ENCODE measurements around the gene SYNE2. TPM values are rescaled to one million over a fixed set of nuclear protein-coding genes. Genes with fewer than 3 reads are reported as not detected.

The SYNE2 gene
- total RNA-seq, 1 experiment from 2014 or later, result 67.4 TPM

GRCh38 chr14:63878792-63879191 lies 26.0 kb downstream of the SYNE2 start:
- no TSS peak for BruUV-seq (replicated peaks)

GRCh38 chr14:63881926-63882325 lies 29.1 kb downstream of the SYNE2 start:
- CTCF ChIA-PET, result no interaction called here
- no peaks in the 10 kb centered on the region for H3K27me3 Mint-ChIP-seq (ENCODE audit: insufficient read depth, unreplicated experiment)
- POLR2A ChIA-PET, result interaction anchor here (0.6 to 1.5 kb wide), 4 partner anchors 12 to 114 kb away, joined by 3 to 4 read pairs (median 3); no protein-coding TSS in a partner anchor
- no peak for TF ChIP-seq CTCF (IDR thresholded peaks at IDR 0.05; ENCODE audit: unreplicated experiment)
- no peaks in the 10 kb centered on the region for H3K36me3 Mint-ChIP-seq (ENCODE audit: insufficient read depth, unreplicated experiment)
- intact Hi-C loops (cut with micrococcal nuclease), result no loop called here
- no peak for DNase-seq (ENCODE audit: unreplicated experiment)
- H3K27ac Mint-ChIP-seq (ENCODE audit: low read depth, unreplicated experiment), result no peak overlapping the region
- peaks cover 9% of the 10 kb centered on the region for H3K4me1 Mint-ChIP-seq (ENCODE audit: insufficient read depth, unreplicated experiment)
- no peak overlapping the region for H3K4me3 Mint-ChIP-seq (ENCODE audit: unreplicated experiment)
- H3K9me3 Mint-ChIP-seq (ENCODE audit: unreplicated experiment), result no peaks in the 10 kb centered on the region
- BruUV-seq (replicated peaks), result no TSS peak

More at GRCh38 chr14:63878792-63879191, 26.0 kb downstream of the SYNE2 start:
- Mint-ChIP-seq H3K9me3 (ENCODE audit: unreplicated experiment) (no peaks in the 10 kb centered on the region), H3K27ac (ENCODE audit: low read depth, unreplicated experiment) (no peak overlapping the region), H3K36me3 (ENCODE audit: insufficient read depth, unreplicated experiment) (no peaks in the 10 kb centered on the region), H3K4me3 (ENCODE audit: unreplicated experiment) (no peak overlapping the region), H3K27me3 (ENCODE audit: insufficient read depth, unreplicated experiment) (no peaks in the 10 kb centered on the region), H3K4me1 (ENCODE audit: insufficient read depth, unreplicated experiment) (peaks cover 24% of the 10 kb centered on the region)
- intact Hi-C loops (cut with micrococcal nuclease), result no loop called here
- ChIA-PET CTCF (interaction anchor here (0.6 kb wide), 4 partner anchors 16 to 445 kb away, joined by 3 read pairs; no protein-coding TSS in a partner anchor), POLR2A (interaction anchor here (0.6 kb wide), 1 partner anchor 10 kb away, joined by 3 read pairs; no protein-coding TSS in a partner anchor)
- no peak for TF ChIP-seq CTCF (IDR thresholded peaks at IDR 0.05; ENCODE audit: unreplicated experiment)
- DNase-seq (ENCODE audit: unreplicated experiment), result no peak

GRCh38 chr14:63887899-63888298 lies 35.1 kb downstream of the SYNE2 start:
- H3K36me3 Mint-ChIP-seq (ENCODE audit: insufficient read depth, unreplicated experiment), result no peaks in the 10 kb centered on the region
- no TSS peak for BruUV-seq (replicated peaks)
- ChIA-PET CTCF (interaction anchor here (0.6 kb wide), 1 partner anchor 543 kb away, joined by 3 read pairs; no protein-coding TSS in a partner anchor), POLR2A (interaction anchor here (0.5 to 1.3 kb wide), 2 partner anchors 21 to 92 kb away, joined by 3 read pairs; no protein-coding TSS in a partner anchor)
- no peaks in the 10 kb centered on the region for H3K4me1 Mint-ChIP-seq (ENCODE audit: insufficient read depth, unreplicated experiment)
- no peak overlapping the region for H3K4me3 Mint-ChIP-seq (ENCODE audit: unreplicated experiment)
- intact Hi-C loops (cut with micrococcal nuclease), result no loop called here
- no peaks in the 10 kb centered on the region for H3K9me3 Mint-ChIP-seq (ENCODE audit: unreplicated experiment)
- TF ChIP-seq CTCF (IDR thresholded peaks at IDR 0.05; ENCODE audit: unreplicated experiment), result no peak
- no peak overlapping the region for H3K27ac Mint-ChIP-seq (ENCODE audit: low read depth, unreplicated experiment)
- no peaks in the 10 kb centered on the region for H3K27me3 Mint-ChIP-seq (ENCODE audit: insufficient read depth, unreplicated experiment)
- DNase-seq (ENCODE audit: unreplicated experiment), result no peak

GRCh38 chr14:63890553-63890952 lies 37.7 kb downstream of the SYNE2 start:
- DNase-seq (ENCODE audit: unreplicated experiment), result no peak
- Mint-ChIP-seq H3K27ac (ENCODE audit: low read depth, unreplicated experiment) (no peak overlapping the region), H3K9me3 (ENCODE audit: unreplicated experiment) (no peaks in the 10 kb centered on the region), H3K4me3 (ENCODE audit: unreplicated experiment) (no peak overlapping the region), H3K36me3 (ENCODE audit: insufficient read depth, unreplicated experiment) (no peaks in the 10 kb centered on the region), H3K4me1 (ENCODE audit: insufficient read depth, unreplicated experiment) (peaks cover 14% of the 10 kb centered on the region), H3K27me3 (ENCODE audit: insufficient read depth, unreplicated experiment) (no peaks in the 10 kb centered on the region)
- no peak for TF ChIP-seq CTCF (IDR thresholded peaks at IDR 0.05; ENCODE audit: unreplicated experiment)
- intact Hi-C loops (cut with micrococcal nuclease), result no loop called here
- CTCF ChIA-PET, result interaction anchor here (1.1 kb wide), 1 partner anchor 11 kb away, joined by 3 read pairs; no protein-coding TSS in a partner anchor
- BruUV-seq (replicated peaks), result no TSS peak
- POLR2A ChIA-PET, result interaction anchor here (1.1 to 1.4 kb wide), 2 partner anchors 16 to 36 kb away, joined by 3 to 6 read pairs; no protein-coding TSS in a partner anchor

All from MCF 10A (cell line).